ENCODE results near the gene THBS1.

The THBS1 gene

GRCh38 chr15:39592500-39592899 is 11.6 kb downstream of the THBS1 start:
- DNase-seq (ENCODE audit: low read depth): peak; percentile 68
- H3K4me3 ChIP-seq (replicated peaks; ENCODE audit: low read depth, low read length): no peak overlapping the region
- TF ChIP-seq, protein P1, sequence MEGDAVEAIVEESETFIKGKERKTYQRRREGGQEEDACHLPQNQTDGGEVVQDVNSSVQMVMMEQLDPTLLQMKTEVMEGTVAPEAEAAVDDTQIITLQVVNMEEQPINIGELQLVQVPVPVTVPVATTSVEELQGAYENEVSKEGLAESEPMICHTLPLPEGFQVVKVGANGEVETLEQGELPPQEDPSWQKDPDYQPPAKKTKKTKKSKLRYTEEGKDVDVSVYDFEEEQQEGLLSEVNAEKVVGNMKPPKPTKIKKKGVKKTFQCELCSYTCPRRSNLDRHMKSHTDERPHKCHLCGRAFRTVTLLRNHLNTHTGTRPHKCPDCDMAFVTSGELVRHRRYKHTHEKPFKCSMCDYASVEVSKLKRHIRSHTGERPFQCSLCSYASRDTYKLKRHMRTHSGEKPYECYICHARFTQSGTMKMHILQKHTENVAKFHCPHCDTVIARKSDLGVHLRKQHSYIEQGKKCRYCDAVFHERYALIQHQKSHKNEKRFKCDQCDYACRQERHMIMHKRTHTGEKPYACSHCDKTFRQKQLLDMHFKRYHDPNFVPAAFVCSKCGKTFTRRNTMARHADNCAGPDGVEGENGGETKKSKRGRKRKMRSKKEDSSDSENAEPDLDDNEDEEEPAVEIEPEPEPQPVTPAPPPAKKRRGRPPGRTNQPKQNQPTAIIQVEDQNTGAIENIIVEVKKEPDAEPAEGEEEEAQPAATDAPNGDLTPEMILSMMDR (IDR thresholded peaks at IDR 0.05; ENCODE audit: low read length, missing control alignments): no peak

DNA sequence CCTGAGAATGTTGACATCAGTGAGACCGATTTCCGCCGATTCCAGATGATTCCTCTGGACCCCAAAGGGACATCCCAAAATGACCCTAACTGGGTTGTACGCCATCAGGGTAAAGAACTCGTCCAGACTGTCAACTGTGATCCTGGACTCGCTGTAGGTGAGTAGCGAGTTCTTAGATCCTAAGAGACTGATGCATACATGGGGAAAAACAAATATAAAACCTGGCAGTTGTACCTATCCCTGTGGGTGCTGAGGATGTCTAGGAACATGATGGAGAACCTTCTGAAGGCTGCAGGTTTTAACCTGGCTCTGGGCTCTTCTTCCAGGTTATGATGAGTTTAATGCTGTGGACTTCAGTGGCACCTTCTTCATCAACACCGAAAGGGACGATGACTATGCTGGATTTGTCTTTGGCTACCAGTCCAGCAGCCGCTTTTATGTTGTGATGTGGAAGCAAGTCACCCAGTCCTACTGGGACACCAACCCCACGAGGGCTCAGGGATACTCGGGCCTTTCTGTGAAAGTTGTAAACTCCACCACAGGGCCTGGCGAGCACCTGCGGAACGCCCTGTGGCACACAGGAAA is 12.3 kb downstream of the THBS1 start:
- no peak overlapping the region for H3K4me3 ChIP-seq (replicated peaks; ENCODE audit: low read depth, low read length)
- TF ChIP-seq, protein P1 (IDR thresholded peaks at IDR 0.05; ENCODE audit: low read length, missing control alignments): no peak
- DNase-seq (ENCODE audit: low read depth): peak; percentile 51

GRCh38 chr15:39593656-39594445 is 13.0 kb downstream of the THBS1 start:
- no peak overlapping the region for H3K4me3 ChIP-seq (replicated peaks; ENCODE audit: low read depth, low read length)
- TF ChIP-seq, protein P1 (IDR thresholded peaks at IDR 0.05; ENCODE audit: low read length, missing control alignments): no peak
- peak; percentile 49 for DNase-seq (ENCODE audit: low read depth)

GRCh38 chr15:39594446-39595337 is 13.8 kb downstream of the THBS1 start:
- TF ChIP-seq, protein P1 (IDR thresholded peaks at IDR 0.05; ENCODE audit: low read length, missing control alignments): no peak
- DNase-seq (ENCODE audit: low read depth): peak; percentile 56
- no peak overlapping the region for H3K4me3 ChIP-seq (replicated peaks; ENCODE audit: low read depth, low read length)

- TF ChIP-seq, protein P1 (IDR thresholded peaks at IDR 0.05; ENCODE audit: low read length, missing control alignments): no peak
- no peak overlapping the region for H3K4me3 ChIP-seq (replicated peaks; ENCODE audit: low read depth, low read length)
- peak; percentile 54 for DNase-seq (ENCODE audit: low read depth)
Measured at GRCh38 chr15:39595338-39596221, 14.7 kb downstream of the THBS1 start.

All from fibroblast of pulmonary artery (primary cell).